ENCODE results near the gene CIDEB.

GRCh38 chr14:24258119-24258518 is 49.7 kb downstream of the CIDEB start:
- TF ChIP-seq GATA3 (IDR thresholded peaks at IDR 0.05; ENCODE audit: low read depth, low read length) (no peak), GATA2 (IDR thresholded peaks at IDR 0.05; ENCODE audit: low read depth, low read length) (no peak)
